NCI-H2196 (cell line): ENCODE measurements around the gene TEAD3.
A peak's percentile ranks its signal among the peaks of the same experiment; 100 is the strongest.

Source experiments
- DNase-seq: peaks from one replicate; lab custom pipeline; 2025; ENCODE audit not compliant: unreplicated experiment; lab: John Stamatoyannopoulos, UW

TEAD3 gene

DNA sequence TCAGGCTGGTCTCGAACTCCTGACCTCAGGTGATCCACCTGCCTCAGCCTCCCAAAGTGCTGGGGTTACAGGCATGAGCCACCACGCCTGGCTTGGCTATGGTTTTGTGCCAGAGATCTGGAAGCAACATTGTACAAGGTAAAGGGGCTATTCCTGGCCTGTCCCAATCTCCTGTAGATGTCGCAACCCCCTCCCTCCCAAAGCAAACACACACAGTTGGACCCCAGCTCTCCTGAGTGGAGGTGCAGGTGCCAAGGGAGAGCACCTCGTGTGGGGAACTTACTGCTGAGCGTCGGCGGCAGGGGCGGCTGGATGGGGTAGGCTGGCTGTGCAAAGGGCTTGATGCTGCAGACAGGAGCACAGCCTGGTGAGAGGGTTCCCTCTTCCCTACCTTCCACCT is 19.9 kb downstream of the TEAD3 start:
- DNase-seq: no peak

DNA sequence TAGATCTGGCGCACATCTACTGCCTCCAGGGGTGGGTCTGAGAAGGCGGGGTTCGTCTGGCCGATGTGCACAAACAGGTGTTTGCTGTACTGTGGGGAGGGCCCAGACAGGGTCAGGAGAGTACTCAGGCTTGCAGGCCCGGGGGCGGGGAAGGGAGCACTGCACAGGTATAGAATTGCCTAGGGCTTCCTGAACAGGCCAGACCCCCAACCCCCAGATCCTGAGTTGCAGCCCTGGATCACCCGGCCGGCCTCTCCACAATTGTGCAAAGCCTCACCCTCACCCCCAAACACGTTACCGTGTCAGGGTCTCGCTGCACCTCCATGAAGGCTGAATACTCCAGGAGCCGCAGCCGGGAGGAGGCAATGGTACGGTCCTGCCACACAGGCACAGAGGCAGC is 20.9 kb downstream of the TEAD3 start:
- DNase-seq: no peak

DNA sequence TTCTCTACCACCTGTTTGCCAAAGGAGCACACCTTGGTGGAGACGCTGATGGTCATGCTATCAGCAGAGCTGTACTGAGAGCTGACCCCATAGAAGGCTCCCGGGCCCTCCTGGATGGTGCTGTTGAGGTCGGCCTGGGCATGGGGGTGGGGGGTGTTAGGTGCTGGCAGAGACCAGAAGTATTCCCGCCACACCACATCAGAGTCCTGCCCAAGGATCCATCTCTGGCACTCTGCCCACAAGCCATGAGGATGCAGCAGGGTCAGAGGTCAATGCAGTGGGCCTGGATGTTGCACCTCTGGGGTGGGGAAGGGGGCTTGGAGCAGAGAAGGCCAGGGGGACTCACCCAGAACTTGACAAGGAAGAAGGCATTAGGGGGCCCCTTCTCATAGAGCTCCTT is 21.3 kb downstream of the TEAD3 start:
- no peak for DNase-seq

DNA sequence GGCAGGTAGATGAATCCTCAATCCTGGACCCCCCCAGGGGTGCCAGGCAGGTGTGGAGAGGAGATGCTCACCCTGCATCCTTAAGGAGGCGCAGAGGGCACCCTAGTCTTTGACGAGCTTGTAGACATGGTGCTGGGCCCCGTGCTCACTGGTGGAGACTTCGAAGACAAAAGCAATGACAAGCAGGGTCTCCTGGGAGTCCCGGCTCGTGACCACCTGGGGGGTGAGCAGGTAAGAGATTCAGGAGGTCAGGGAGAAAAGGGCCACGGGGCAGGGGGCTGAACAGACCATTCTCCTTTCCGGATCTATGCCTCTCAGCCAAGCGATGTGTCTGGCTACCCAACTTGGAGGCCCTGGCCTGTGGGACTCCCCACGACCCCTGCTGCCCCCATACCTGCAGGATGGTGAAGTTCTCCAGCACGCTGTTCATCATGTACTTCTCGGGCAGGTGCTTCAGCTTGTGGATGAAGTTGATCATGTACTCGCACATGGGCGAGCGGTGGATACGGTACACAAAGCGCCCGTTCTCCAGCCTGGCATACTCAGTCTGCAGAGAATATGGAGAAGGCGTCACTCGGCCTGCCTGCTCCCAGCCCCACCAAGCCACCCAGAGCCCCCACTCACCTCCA is 21.8 kb downstream of the TEAD3 start:
- DNase-seq: no peak

DNA sequence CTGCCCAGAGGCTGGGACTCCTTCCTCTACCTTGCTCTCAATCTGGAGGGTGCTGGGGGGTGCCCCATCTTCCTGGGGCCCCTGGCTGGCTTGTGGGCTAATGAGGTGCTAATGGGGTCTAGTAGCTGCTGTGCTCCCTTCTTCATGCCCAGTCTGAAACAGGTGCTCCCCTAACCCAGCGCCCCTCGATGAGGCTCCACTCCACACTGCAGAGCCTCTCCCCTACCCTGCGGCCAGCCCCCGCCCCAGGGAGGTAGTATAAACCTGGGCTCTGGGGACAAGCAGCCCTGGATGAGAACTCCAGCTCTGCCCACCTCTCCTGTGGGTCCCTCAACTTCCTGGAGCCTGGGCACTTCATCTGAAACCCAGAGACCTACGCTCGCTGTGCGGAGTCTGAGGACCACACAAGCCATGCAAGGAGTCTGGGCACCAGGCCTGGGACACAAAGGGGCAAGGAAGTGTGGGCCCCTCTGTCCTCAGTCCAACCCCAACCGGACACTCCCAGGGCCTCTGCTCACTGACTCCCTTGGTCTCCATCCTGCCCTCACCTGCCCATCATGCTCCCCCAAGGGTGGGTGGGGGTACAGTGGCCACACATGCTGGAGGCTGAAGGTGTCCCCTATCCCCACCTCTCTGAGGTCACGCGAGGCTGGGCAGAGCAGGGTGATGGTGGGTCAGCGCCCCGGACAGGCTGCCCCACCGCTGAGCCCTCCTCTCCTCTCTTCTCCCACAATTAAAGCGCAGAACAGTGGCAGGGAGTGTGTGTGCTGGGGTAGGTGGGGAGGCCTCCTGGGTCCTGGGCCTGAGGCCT is 22.5 kb downstream of the TEAD3 start:
- DNase-seq: no peak

DNA sequence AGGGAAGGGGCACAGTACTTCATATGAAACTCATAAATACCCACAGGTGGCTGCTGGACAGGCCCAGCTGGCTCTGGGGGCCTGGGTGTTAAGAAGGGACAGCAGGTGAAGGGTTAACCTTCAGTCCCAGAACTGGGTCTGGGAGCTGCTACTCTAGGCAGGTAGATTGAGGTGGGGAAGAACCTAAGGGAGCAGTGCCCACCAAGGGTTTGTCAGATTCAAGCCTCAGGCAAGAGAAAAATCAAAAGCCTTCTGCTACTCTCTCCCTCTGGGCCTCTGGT is 23.1 kb downstream of the TEAD3 start:
- DNase-seq: no peak

DNA sequence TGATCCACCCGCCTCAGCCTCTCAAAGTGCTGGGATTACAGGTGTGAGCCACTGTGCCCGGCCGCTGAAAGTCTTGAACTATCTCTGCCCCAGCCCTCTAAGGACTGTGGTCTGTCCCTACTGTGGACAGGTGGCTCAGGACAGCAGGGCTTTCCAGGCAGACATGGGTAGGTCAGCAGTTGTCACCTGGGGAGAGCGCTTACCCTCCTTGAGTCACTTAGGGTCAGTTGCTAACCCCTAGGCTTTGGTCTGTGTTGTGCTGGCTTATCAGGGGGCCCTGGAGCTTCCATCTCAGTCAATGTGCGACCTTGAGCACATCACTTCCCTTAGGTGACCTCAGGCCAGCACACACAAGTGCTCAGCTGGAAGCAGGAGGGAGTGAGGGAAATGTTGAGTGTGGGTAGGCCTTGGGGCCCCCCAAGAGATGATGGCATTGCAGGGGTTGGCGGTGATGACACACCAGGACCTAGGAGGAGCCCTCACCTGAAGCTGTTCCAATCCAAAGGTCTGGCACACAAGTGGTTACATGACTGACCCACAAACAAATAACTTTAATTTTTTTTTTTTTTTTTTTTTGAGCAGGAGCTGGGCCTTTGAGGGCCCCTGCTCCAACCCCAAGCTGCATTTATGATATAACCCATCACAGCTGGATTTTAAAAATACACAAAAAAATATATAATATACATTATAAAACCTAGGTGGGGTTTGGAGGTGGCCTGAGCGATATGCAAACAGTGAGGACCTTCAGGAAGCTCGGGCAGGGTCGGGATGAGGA is 23.6 kb downstream of the TEAD3 start:
- no peak for DNase-seq

DNA sequence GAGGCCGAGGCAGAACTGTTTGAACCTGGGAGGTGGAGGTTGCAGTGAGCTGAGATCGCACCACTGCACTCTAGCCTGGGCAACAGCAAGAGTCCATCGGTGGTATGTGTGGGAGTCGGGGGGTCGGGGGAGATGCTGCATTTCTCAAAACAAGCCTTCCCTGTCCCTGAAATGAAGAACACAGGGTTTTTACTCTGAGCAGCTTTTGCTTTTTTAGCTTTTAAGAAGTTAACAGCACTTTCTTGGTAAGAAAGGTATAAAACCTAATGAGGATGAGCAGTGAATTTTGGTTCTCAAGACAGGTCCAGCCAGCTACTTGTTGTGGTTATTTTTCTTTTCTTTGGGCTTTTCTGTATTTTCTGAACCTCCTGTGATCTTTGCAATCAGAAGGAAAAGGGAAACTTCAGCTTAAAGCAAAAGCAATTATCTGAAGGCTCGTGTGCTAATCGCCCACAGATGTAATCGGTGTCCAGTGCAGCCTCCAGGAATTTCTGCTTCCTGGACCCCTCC is 25.0 kb downstream of the TEAD3 start:
- no peak for DNase-seq

DNA sequence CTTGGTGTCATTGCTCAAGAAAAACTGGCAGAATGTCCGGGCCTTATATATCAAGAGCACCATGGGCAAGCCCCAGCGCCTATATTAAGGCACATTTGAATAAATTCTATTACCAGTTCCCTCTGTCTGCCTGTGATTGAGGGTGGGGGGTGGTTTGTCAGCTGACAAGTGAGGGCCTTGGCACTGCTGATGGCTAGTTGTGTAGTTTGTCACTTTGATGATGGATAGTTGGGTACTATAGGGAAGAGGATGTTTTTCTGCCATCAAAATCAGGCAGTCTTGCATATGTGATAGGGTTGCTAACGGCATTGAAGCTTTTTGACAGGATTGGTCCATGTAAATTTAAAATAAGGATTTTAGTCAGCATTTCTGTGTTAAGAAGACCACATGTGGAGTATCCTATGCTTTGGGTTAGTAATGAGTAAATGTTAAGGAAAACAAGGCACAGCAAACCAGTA is 26.2 kb downstream of the TEAD3 start:
- no peak for DNase-seq

DNA sequence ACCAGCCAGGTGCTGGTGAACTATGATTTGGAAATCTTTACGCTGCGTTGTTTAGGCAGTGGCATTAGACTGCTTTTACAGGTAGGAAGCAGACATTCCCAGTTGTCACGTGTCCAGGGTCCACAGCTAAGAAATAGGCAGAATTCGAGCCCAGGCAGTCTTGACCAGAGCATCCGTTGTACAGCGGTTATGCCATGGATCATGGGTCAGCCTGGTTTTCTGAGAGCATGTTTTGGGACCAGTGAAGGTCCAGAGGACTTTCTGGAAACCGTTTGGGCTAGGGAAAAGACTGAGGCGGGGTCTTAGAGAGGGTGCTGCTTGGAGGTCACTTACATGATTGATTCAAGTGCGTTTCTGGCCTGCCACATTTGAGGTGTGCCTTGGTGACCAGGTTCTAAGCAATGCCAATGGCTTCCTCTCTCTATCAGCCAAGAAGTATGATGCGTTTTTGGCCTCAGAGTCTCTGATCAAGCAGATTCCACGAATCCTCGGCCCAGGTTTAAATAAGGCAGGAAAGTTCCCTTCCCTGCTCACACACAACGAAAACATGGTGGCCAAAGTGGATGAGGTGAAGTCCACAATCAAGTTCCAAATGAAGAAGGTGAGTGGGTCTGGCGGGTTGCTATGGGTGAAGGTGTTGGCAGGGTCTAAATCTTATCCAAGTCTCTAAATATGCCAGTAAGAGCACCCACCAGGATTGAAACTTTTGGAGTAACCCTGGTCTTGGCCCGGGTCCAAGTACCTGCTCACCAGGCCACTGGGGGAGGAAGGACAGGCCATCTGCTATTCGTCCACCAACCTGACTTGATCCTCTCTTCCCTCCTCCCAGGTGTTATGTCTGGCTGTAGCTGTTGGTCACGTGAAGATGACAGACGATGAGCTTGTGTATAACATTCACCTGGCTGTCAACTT is 26.9 kb downstream of the TEAD3 start:
- peak; percentile 16 for DNase-seq

DNA sequence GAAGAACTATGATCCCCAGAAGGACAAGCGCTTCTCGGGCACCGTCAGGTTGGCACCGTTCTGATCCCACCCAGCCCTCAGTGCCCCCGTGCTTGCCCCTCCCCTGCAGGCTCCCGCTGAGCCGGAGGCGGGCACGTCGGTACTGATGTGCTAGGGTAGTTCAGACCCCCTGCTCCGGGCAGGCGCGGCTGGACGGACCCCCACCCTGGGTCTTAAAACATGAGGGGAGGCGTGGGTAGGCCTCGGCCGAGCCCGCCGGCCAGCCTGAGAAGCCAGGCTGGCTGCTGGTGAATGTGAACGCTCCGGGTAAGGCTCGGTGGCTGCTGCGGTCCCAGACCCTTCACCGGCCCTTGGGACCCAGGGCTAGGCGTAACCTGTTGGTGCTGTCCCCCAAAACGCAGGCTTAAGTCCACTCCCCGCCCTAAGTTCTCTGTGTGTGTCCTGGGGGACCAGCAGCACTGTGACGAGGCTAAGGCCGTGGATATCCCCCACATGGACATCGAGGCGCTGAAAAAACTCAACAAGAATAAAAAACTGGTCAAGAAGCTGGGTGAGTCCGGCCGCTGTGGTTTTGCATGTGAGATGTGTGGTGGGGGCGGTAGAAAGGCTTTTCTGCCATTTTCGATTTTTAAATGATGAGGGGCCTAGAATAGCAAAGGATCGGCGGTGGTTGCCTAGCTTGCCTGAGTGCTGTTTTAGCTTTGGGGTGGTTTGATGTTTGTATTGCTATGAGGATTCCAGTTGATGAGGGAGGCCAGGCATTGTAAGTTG is 27.7 kb downstream of the TEAD3 start:
- no peak for DNase-seq

DNA sequence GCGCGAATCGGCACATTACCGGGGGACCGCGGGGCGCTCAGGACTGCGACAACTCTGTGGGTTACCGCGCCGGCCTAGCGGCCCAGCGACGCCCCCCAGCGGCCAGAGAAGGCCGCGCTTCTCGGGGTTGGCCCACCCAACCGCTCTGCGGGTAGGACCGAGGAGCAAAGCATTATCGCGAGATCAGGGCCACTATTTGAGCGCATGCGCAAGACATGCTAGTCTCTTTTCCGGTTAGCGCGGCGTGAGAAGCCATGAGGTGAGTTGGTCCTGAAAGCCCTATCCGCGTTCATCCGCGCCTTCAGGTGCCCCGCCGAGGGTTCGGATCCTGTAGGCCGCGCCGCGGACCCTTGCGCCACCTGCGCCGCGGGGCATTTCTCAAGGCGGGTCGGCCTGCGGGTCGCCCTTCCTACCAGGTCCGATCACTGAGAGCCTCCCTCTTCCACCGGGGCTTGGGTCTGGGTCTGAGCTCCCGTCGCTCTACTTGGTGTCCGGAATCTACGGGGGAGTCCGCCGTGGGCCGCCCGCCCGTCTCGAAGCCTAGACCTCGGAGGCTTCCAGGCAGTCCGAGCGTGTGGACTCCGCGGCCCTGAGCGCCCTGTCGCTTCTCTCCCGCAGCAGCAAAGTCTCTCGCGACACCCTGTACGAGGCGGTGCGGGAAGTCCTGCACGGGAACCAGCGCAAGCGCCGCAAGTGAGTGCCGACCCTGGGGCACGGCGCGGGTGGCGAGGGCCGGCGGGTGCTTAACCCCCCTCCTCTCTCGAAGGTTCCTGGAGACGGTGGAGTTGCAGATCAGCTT is 28.5 kb downstream of the TEAD3 start, which contains the start of gene RPL10A:
Gene RPL10A (plus strand): TSS at position 221 of the 799 bp plus-strand sequence. CDS start 34 bp downstream, at position 255.
- peak; percentile 97 for DNase-seq

DNA sequence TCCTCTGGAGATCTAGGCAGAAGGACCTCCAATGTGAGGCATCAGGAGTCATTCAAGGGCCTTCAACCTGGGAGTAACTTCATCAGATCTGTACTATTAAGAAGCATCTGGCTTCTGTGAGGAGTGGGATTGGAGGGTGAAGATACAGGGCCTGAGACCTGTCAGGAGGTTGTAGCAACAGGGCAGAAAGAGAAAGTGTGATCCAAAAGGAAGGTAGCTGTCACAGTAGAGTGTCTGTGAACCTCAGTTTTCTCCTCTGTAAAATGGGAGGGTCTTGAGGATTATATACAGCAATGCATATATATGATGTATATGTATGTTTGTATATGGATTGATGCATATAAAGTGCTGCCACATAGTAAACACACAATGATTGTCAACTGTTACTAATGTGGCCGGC is 31.2 kb downstream of the TEAD3 start:
- no peak for DNase-seq

DNA sequence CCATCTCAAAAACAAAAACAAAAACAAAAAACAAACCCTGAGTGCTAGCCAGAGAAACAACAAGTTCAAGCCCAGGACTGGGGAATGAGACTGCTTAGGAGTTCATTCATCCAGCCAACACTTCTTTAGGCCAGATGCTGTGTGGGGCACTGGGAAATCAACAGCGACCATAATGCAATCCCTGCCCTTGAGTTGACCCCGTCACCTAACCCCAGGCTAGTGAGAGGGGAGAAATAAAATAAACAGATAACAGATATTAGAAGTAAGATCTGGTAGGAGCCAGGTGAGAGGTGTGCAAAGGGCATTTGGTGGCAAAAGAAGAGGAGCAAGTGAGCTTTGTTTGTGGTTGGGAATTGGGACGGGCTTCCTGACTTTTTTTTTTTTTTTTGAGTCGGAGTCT is 33.6 kb downstream of the TEAD3 start:
- DNase-seq: no peak

DNA sequence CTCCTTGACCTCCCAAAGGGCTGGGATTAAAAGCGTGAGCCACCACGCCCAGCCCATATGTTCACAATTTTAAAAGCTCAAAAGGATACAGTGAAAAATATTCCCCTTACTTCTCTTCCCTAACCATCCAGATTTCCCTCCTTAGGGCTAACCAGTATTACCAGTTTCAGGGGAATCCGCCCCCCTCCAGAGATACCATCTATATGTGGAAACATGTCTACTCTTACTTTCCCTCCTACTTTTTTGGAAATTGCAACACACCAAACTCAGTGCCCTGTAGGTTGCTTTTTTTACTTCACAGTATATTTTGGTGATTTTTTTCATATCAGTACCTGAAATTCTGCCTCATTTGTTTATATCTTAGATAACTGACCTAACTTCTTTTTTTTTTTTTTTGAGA is 35.6 kb downstream of the TEAD3 start:
- DNase-seq: no peak

DNA sequence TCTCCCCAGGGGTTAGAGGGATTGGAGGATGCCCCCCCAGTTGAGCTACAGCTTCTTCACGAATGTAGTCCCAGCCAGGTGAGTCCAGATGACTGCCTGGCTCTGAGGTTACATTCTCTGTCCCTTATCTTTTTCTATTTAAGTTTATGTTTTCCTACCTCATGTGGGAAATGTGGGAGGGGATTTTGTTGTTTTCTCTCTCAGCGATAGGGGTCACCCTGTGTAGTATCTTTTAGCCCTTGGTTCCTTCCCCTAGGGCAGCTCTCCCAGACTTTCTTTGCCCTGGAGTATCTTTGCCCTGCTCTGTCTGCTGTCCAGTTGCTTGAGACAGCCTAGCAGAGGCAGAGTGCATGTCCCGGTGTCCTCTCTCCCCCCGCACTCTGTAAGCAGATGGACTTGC is 39.0 kb downstream of the TEAD3 start:
- DNase-seq: no peak

DNA sequence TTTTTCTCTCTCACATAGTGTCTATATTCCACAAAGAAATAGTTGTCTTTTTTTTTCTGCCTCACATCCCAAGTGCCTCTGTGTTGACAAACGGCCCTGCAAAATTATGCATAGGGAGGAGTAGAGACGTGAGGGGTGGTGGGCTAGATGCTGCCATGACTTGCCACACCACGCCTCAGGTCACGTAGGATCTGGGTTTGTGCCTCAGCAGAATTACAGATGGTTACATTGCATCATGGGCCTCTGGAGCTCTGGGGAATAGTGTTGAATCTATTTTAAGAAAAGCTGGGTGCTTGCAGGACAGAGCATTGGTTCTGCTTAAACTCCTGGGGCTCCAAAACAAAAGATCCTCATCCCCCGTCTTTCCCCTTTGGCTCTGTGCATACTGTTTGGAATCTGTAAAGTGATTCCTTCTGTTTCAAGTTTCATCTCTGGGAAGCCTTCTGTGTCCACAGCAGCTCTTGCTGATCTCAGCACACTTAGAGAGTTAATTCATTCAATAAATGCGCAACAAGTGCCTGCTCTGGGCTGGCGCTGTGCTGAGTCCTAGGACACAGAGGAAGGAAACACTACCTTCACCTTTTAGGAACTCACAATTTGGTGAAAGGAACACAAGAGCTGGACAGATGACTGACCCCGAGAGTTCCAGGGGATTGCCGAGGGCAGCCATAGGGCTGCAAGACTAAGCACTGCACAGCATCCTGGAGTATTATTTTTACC is 42.3 kb downstream of the TEAD3 start:
- DNase-seq: no peak

DNA sequence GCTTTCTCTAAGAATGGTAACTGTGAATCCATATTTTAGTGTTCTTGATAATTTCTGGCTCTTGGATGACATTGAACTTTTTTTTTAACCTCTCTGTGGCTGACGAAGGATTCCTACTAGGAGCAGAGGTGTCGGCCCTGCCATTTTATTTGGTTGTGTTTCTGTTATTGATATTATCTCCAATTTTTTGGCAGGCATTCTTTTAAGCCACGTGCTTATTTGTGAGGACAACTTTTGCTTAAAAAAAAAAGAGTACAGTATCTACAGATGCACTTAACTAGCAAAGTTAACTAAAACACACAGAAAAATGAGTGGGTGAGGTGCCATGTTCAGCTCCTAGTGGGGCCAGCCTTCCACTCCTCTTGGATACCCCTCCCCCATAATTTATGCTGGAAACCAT is 43.6 kb downstream of the TEAD3 start:
- no peak for DNase-seq
